Stimulated activated CD8-positive, alpha-beta memory T cell treated with anti-CD3 and anti-CD28 coated beads, Interleukin-7, amount 100 ng/mL, for 24 hours (primary cell): Measurements from ENCODE around the gene FXR2.
A peak's percentile ranks its signal among the peaks of the same experiment; 100 is the strongest.

ENCODE experiments used
- DNase-seq: peaks from one replicate; pipeline ENCODE4 v3.0.0-alpha.2; 2020; ENCODE audit warnings: low read depth

Gene FXR2

DNA sequence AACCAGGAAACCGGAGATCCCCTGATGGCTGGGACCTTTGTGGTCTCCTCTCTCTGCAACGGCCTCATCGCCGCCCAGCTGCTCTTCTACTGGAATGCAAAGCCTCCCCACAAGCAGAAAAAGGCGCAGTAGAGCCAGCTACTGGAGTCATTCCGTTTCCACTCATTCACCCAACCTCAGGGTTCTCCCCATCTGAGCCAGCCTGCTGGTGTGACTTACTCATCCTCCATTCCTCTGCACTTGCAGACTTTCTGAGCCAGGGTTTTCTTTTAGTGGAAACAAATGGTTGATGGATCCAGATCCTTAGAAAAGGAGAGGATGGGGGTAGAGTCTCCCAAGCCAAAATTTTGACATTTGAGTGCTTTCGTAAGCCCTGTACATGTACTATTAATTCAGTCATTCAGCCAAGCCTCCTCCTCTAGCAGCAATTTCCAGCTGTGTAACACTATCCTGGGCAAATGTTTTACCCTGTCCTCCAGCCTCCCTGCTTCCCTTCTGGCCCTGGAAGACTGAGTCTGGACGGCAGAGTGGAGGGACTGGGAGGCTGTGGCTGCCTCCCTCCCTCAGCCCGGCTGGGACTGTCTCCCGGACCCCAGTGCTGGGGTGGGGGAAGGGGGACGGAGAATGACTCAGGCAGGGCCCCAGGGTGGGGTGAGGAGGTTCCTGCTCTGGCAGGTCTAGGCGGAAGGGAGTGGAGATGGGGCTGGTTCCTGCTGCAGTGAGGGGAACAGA, 27.1 kb downstream of the FXR2 start:
- no peak for DNase-seq

DNA sequence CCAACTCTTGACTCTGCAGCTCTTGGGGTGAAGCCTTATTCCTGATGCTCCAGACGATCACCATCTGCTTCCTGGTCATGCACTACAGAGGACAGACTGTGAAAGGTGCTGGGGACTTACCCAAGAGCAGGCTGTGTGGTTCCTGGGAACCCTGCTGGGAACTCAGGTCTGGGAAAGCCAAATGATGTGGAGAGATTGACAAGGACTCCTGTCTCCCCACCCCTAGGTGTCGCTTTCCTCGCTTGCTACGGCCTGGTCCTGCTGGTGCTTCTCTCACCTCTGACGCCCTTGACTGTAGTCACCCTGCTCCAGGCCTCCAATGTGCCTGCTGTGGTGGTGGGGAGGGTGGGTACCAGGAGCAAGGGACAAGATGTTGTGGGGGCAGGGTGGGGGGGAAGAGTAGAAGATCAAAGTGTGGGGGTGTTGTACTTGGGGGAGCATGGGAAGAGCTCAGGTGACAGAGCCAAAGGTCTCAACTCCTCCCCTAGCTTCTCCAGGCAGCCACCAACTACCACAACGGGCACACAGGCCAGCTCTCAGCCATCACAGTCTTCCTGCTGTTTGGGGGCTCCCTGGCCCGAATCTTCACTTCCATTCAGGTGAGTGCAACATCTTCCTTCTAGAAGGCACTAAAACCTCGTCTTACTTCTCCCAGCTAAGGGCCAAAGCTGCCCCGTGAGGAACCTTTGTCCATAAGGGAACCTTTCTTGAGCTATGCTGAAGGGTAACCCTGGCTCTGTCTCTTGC, 27.9 kb downstream of the FXR2 start:
- DNase-seq, result no peak

DNA sequence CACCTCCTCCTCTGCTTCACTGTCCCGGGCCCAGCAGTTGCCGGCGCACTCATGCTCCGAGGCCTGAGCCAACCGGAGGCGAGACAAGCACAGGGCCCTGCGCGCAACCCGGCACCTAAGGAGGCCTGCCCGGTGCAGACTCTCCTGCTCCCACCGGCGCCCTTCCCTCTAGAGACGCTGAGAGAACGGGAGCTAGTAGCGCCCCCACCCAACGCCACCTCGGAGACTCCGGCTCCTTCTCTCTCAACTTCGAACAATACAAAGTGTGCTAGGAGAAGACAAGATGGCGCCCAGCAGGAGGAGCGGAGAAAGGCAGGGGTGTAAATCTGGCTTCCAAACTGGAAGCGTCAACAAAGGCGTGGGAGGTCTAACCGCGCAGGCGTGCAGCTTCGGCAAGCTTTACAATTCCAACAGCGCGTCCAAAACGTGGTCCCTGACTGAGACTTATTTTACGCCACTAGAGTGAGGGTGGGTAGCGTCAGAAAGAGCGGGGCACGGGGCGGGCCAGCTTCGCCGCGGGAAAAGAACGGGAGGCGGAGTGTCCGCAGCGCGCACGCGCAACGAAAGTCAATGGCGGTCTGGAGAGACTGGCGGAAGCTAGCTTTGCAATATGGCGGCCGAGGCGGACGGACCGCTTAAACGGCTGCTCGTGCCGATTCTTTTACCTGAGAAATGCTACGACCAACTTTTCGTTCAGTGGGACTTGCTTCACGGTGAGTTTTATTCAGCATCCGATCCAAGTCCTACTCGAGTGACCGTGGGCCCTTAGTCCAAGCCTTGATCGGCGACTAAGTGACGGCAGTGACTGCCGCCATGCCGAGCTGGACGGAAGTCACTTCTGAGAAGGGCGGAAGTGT, 31.2 kb downstream of the FXR2 start, which contains the start of gene MPDU1:
Gene MPDU1, plus strand, starts transcription at position 600 of the 857 bp plus-strand sequence. Its CDS starts 11 bp downstream, at position 611.
- DNase-seq, result peak; percentile 84

DNA sequence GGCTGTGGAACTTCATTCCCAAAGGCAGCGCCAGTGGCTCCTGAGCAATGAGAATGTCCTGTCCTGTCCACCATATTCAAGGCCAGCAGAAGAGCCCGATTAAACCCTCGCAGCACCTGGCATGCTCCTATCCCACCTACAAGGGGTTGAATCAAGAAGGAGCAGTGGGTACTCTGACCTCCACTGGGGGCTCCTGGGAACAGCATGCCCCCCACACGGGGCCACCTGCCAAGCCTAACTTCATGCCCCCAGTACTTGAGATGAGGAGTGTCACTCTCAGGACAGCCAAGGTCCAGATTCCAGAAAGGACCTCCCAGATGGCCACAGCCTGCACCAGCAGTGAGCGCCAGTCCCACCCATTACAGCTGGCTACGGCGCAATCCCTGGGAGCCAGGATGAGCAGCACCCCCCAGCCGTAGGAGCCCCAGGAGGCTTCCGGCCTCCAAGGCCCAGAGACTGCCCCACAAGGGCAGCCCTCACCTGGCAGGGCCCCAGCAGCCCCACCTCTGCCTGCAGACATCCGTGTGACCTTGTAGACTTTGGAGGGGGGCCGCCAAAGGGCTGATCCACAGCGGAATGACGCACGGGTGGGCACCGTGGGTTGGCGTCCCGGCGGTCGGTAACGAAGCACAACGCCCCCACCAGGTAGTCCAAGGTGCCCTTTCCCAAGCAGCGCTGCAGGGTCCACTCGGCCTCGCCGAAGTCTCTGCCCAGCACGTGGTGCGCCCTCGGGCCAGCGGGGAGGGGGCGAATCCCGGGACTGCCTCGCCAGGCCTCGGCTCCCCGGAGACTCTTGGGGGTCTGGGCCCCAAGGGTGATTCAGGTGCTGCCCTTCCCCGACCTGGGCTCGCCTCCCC, 32.1 kb downstream of the FXR2 start:
- DNase-seq, result no peak

DNA sequence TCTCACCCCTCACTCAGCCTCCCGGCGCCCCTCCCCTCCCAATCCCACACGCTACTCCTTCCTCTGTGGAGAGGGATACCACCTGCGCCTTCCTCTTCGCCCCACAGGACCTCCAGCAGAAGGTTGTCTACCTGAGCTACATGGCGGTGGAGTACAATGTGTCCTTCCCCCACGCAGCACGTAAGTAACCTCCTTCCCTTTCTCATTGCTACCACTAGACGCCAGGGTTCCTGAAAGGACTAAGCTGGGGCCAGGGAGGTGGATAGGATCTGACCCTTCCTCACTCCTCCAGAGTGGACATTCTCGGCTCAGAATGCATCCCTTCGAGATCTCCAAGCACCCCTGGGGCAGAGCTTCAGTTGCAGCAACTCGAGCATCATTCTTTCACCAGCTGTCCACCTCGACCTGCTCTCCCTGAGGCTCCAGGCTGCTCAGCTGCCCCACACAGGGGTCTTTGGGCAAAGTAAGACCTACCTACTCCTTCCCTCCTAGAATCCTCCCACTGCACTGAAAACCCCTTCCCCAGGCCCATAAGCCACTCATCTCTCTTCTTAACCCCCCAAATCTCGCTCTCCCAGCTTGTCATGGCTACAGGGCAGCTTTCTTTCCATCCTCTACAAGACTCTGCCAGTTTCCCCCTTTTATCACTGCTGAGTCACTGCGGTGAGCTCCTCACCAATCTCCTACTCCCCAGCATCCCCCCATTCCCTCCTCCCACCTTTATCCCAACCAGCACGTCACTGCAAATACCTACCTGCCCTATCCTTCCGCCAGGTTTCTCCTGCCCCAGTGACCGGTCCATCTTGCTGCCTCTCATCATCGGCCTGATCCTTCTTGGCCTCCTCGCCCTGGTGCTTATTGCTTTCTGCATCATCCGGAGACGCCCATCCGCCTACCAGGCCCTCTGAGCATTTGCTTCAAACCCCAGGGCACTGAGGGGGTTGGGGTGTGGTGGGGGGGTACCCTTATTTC, 33.8 kb downstream of the FXR2 start:
- no peak for DNase-seq

DNA sequence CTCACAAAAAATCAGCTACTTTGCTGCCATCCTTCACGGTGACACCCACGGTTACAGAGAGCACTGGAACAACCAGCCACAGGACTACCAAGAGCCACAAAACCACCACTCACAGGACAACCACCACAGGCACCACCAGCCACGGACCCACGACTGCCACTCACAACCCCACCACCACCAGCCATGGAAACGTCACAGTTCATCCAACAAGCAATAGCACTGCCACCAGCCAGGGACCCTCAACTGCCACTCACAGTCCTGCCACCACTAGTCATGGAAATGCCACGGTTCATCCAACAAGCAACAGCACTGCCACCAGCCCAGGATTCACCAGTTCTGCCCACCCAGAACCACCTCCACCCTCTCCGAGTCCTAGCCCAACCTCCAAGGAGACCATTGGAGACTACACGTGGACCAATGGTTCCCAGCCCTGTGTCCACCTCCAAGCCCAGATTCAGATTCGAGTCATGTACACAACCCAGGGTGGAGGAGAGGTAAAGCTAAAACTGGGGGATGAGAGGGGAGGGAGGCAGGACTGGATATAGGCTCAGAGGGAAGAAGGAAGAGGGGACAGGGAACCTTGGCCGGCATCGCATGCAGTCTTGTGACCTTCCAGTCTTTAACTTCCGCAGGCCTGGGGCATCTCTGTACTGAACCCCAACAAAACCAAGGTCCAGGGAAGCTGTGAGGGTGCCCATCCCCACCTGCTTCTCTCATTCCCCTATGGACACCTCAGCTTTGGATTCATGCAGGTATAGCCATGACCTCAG, 34.7 kb downstream of the FXR2 start:
- no peak for DNase-seq

DNA sequence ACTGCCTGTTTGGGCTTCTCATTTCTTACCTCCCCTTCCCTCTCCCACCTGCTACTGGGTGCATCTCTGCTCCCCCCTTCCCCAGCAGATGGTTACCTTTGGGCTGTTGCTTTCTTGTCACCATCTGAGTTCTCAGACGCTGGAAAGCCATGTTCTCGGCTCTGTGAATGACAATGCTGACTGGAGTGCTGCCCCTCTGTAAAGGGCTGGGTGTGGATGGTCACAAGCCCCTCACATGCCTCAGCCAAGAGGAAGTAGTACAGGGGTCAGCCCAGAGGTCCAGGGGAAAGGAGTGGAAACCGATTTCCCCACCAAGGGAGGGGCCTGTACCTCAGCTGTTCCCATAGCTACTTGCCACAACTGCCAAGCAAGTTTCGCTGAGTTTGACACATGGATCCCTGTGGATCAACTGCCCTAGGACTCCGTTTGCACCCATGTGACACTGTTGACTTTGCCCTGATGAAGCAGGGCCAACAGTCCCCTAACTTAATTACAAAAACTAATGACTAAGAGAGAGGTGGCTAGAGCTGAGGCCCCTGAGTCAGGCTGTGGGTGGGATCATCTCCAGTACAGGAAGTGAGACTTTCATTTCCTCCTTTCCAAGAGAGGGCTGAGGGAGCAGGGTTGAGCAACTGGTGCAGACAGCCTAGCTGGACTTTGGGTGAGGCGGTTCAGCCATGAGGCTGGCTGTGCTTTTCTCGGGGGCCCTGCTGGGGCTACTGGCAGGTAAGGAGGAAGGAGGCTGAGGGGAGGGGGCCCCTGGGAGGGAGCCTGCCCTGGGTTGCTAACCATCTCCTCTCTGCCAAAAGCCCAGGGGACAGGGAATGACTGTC, 35.5 kb downstream of the FXR2 start, which contains the start of gene CD68:
Gene CD68, plus strand, starts transcription at position 638 of the 833 bp plus-strand sequence. Its CDS starts 40 bp downstream, at position 678.
- peak; percentile 55 for DNase-seq

DNA sequence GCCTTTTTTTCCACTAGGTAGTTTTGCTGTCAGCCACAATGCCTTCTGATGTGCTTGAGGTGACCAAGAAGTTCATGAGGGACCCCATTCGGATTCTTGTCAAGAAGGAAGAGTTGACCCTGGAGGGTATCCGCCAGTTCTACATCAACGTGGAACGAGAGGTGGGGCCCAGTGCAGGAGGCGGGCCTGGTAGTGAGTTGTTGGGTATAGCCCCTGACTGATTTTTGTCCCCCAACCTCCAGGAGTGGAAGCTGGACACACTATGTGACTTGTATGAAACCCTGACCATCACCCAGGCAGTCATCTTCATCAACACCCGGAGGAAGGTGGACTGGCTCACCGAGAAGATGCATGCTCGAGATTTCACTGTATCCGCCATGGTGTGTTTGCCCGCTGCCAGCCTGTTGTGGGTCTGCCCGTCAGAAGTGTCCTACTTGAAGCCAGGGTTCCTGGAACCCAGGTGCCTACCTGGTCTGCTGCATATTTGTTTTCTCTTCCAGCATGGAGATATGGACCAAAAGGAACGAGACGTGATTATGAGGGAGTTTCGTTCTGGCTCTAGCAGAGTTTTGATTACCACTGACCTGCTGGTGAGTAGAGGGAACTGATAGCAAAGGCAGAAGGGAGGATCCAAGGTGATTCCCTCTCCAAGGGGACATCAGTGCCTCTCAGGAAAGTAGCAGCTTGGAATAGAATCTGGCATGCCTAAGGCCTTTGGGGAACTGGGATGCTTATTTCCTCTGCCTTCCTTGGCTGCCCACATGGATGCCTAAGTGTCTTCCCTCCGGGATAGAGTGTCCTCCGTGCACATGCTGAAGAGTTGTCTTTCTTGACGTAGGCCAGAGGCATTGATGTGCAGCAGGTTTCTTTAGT, 37.1 kb downstream of the FXR2 start:
- DNase-seq, result no peak

DNA sequence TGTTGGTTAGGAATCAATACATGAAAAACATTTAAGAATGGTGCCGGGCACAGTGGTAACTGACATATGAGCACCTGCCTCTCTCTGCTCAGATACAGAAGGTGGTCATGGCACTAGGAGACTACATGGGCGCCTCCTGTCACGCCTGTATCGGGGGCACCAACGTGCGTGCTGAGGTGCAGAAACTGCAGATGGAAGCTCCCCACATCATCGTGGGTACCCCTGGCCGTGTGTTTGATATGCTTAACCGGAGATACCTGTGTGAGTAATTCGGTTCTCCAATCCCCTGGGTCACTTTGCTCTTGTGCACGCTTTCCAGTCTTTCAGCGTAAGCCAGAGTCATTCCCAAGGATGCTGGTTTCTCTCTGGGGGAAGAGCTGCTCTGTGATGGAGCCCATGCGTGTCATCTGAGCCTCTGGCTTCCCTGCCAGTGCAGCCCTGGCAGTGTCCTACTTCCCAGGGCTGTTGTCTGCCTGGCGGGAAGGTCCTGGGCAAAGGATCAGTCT, 38.2 kb downstream of the FXR2 start:
- DNase-seq, result no peak

DNA sequence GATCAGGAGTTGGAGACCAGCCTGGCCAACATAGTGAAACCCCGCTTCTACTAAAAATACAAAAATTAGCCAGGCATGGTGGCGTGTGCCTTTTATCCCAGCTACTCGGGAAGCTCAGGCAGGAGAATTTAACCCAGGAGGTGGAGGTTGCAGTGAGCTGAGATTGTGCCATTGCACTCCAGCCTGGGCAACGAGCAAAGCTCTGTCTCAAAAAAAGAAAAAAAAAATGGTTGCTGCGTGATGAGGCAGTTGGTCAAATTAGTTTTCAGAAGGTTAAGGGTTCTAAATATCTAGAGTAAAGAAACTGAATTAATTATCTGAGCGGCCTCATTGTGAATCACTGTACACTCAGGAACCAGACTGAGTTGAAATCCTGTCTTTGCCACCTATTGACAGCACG, 38.7 kb downstream of the FXR2 start:
- DNase-seq, result no peak

DNA sequence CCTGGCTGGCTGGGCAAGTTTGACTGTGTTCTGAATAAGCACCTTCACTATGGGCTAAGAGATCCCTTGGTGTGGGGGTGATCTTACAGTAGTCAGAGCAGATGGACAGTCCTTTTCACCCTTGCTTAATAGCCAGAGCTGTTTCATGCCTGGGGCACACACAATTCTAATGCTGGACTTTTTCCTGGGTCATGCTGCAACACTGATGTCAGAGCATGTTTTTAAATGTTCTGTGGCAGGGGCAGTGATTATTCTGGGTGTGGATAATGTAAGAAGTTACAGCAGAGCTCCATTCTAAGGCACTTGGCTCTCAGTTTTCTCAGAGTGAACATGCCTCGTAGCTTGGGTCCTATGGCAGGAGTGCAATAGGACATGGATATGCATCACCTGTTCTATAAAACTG, 39.2 kb downstream of the FXR2 start:
- DNase-seq, result no peak

DNA sequence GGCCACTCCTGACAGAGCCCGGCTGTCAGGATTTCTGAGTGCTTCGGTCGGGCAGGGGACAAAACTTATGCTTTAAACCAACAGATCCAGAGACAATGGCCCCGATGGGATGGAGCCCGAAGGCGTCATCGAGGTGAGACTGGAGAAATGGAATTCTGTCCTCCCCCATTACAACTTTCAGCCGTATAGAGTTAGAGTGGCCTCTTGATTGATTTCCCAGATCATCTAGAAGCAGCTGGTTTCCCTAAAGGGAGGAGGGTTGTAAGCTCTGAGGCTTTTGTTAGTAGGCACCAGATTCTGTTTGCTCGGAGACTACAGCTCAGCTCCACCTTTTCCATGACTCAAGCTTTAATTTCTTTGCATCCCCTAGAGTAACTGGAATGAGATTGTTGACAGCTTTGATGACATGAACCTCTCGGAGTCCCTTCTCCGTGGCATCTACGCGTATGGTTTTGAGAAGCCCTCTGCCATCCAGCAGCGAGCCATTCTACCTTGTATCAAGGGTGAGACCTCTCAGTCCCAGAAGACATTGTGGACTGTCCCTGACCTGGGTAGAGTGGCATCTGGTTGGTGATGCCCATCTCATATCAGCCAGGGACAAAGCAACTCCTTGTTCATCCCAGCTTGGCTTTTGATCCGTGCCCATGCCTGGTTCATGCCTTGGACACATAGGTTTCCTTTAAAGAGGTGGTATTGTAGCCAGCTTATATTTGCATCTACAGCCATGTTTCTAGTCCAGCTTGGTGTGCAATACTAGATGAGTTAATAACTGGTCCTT, 40.3 kb downstream of the FXR2 start:
- DNase-seq, result no peak

DNA sequence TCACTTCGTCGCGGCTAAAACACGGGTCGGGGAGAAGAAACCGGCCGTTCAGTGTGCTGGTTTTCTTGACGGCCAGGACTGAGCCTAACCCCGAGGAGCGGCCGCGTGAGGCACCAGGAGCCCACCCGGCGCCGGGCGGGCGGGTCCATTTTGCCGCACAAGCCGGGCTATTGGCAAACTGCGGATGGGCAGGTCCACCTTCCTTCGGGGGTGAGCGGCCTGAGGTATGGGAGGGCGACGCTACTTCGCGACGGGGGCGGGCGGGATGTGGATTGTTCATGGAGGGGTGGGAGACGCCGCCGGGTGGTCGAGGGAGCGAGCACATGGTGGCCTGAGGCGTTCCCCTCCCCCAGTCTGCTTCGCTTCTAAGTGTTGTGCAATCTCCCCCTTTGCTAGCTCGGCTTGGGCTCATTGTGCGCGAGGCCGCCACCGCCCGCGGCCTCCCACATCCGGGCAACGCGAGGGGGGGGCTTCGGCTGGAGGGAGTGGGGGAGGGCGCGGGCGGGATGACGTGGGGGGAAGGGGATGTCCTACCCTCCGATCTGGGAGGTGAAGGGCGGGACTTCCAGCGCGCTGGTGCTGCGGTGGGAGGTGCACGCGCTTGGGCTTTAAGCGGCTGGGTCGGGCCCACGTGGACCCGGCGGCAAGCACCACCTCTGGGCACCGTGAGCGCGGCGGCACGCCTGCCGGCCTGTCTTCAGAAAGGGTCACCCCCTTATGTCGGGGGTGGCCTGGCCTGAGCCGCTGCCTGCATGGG, 41.2 kb downstream of the FXR2 start:
- DNase-seq, result peak; percentile 87

DNA sequence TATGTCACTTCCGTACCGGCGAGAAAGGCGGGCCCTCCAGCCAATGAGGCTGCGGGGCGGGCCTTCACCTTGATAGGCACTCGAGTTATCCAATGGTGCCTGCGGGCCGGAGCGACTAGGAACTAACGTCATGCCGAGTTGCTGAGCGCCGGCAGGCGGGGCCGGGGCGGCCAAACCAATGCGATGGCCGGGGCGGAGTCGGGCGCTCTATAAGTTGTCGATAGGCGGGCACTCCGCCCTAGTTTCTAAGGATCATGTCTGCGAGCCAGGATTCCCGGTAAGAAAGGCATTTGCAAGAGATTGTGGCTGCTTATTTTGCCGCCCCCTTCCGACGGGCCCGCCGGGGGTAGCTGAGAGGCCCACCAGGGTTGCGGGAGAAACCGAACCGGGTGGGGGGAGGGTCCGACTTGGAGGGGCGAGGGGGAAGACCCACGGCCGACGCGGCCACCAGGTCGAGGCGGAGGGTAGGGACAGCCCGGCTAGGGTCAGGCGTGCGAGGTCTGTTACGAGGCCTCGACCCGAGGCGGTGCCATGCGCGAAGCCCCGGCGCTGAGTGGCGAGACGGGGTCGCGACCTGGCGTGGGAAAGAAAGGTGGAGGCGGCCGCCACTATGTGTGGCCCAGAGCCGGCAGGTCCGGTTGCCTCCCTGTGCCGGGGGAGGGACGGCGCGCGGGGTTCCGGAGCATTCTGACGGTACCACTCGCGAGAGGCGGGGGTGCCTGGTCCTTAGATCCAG, 41.9 kb downstream of the FXR2 start:
- DNase-seq, result peak; percentile 98

DNA sequence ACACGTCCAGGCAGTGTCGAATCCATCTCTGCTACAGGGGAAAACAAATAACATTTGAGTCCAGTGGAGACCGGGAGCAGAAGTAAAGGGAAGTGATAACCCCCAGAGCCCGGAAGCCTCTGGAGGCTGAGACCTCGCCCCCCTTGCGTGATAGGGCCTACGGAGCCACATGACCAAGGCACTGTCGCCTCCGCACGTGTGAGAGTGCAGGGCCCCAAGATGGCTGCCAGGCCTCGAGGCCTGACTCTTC, 42.4 kb downstream of the FXR2 start:
- no peak for DNase-seq
